Measurements from ENCODE around the gene ITGA2. TPM values are rescaled to one million over a fixed set of nuclear protein-coding genes. Genes with fewer than 3 reads are reported as not detected.

Gene ITGA2
- total RNA-seq, 1 experiment from 2014 or later, result 0.69 TPM

- Histone ChIP-seq H3K9me3 (ENCODE audit: low read depth, low read length, poor library complexity, severe bottlenecking) (no peaks in the 10 kb centered on the region), H3K4me1 (ENCODE audit: insufficient read depth, low read length, poor library complexity, severe bottlenecking) (peaks cover 9% of the 10 kb centered on the region), H3K36me3 (ENCODE audit: insufficient read depth, low read length, poor library complexity, severe bottlenecking) (no peaks in the 10 kb centered on the region), H3K4me3 (ENCODE audit: low read depth, low read length, poor library complexity, severe bottlenecking) (no peak overlapping the region), H3K27ac (ENCODE audit: low read depth, low read length, poor library complexity, severe bottlenecking) (no peak overlapping the region), H3K27me3 (replicated peaks; ENCODE audit: insufficient read depth, low read depth, low read length, poor library complexity) (no peaks in the 10 kb centered on the region)
- CTCF ChIA-PET, result no interaction called here
- BruUV-seq (replicated peaks), result no TSS peak
- DNase-seq (ENCODE audit: low spot score), result no peak
- intact Hi-C loops (cut with micrococcal nuclease; ENCODE audit: unreplicated experiment), result no loop called here
- POLR2A ChIA-PET (ENCODE audit: low non-redundant PET), result no interaction called here
- no peak for TF ChIP-seq CTCF (conservative IDR thresholded peaks at IDR 0.05; ENCODE audit: low read depth, low read length)
- TF ChIP-seq EZH2 (IDR thresholded peaks at IDR 0.05; ENCODE audit: borderline replicate concordance, low read depth, low read length, poor library complexity, severe bottlenecking), result no peak
These were observed 45.7 kb downstream of the ITGA2 start for GRCh38 chr5:53034832-53035231.

- H3K27me3 ChIP-seq (replicated peaks; ENCODE audit: insufficient read depth, low read depth, low read length, poor library complexity), result no peaks in the 10 kb centered on the region
- DNase-seq (ENCODE audit: low spot score), result peak; percentile 29
- H3K9me3 ChIP-seq (ENCODE audit: low read depth, low read length, poor library complexity, severe bottlenecking), result no peaks in the 10 kb centered on the region
- H3K4me1 ChIP-seq (ENCODE audit: insufficient read depth, low read length, poor library complexity, severe bottlenecking), result peaks cover 9% of the 10 kb centered on the region
- no peak overlapping the region for H3K4me3 ChIP-seq (ENCODE audit: low read depth, low read length, poor library complexity, severe bottlenecking)
- H3K36me3 ChIP-seq (ENCODE audit: insufficient read depth, low read length, poor library complexity, severe bottlenecking), result no peaks in the 10 kb centered on the region
- ChIA-PET CTCF (interaction anchor here (0.6 to 0.9 kb wide), 3 partner anchors 10 to 1198 kb away, joined by 3 to 4 read pairs (median 3); no protein-coding TSS in a partner anchor), POLR2A (ENCODE audit: low non-redundant PET) (no interaction called here)
- peak; percentile 61 for TF ChIP-seq CTCF (conservative IDR thresholded peaks at IDR 0.05; ENCODE audit: low read depth, low read length)
- no peak for TF ChIP-seq EZH2 (IDR thresholded peaks at IDR 0.05; ENCODE audit: borderline replicate concordance, low read depth, low read length, poor library complexity, severe bottlenecking)
- intact Hi-C loops (cut with micrococcal nuclease; ENCODE audit: unreplicated experiment), result no loop called here
- no peak overlapping the region for H3K27ac ChIP-seq (ENCODE audit: low read depth, low read length, poor library complexity, severe bottlenecking)
- BruUV-seq (replicated peaks), result no TSS peak
These were observed 46.8 kb downstream of the ITGA2 start for GRCh38 chr5:53035868-53036381.

- no peaks in the 10 kb centered on the region for H3K36me3 ChIP-seq (ENCODE audit: insufficient read depth, low read length, poor library complexity, severe bottlenecking)
- H3K27ac ChIP-seq (ENCODE audit: low read depth, low read length, poor library complexity, severe bottlenecking), result no peak overlapping the region
- no peaks in the 10 kb centered on the region for H3K27me3 ChIP-seq (replicated peaks; ENCODE audit: insufficient read depth, low read depth, low read length, poor library complexity)
- POLR2A ChIA-PET (ENCODE audit: low non-redundant PET), result no interaction called here
- TF ChIP-seq CTCF (conservative IDR thresholded peaks at IDR 0.05; ENCODE audit: low read depth, low read length) (no peak), EZH2 (IDR thresholded peaks at IDR 0.05; ENCODE audit: borderline replicate concordance, low read depth, low read length, poor library complexity, severe bottlenecking) (no peak)
- BruUV-seq (replicated peaks), result no TSS peak
- H3K4me1 ChIP-seq (ENCODE audit: insufficient read depth, low read length, poor library complexity, severe bottlenecking), result peaks cover 5% of the 10 kb centered on the region
- no peak for DNase-seq (ENCODE audit: low spot score)
- no peak overlapping the region for H3K4me3 ChIP-seq (ENCODE audit: low read depth, low read length, poor library complexity, severe bottlenecking)
- H3K9me3 ChIP-seq (ENCODE audit: low read depth, low read length, poor library complexity, severe bottlenecking), result no peaks in the 10 kb centered on the region
- CTCF ChIA-PET, result no interaction called here
- intact Hi-C loops (cut with micrococcal nuclease; ENCODE audit: unreplicated experiment), result no loop called here
These were observed 48.1 kb downstream of the ITGA2 start for GRCh38 chr5:53037141-53037859.
